ENCODE data around the gene C10orf62. TPM values are rescaled to one million over a fixed set of nuclear protein-coding genes. Genes with fewer than 3 reads are reported as not detected.

Gene C10orf62
- polyA plus RNA-seq, 1 donor (not counting 4 experiments of a cell fraction or from before 2014, with no cell fraction given), result not detected

DNA sequence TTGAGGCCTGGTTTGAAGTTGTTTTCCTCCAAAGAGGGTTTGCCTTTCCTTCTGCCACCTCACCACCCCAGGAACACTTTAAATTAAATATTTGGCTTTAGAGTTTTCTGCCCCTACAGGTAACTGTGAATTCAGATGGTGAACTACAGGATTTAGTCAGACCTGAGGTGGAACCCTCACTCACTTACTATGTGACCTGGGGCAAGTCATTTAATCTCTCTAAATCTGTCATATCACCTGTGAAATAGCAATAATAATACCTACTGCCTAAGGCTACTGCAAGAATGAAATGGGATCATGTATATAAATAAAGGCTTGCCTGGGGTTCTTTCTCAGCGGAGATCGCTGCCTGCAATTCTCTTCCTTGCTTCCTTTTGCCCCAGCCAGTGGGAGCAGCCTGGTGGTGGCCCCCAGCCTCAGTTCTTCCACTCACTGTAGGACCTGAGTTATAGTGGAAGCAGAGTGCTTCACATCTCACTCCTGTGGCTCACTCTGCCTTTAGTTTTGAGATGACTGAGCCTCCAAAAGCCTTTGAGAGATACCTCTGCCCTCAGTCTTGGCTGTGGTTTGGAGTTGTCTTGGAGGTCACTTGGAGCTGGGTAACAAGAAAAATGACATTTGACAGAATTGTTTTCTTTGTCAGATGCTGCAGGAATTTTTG lies 23.1 kb upstream of the C10orf62 start:
- Histone ChIP-seq H3K4me3 (ENCODE audit: control insufficient read depth in 2 of 3, extremely low read depth in 1 of 3, insufficient read depth in 2 of 3, low read depth in 1 of 3, low read length in 3 of 3) (no peak overlapping the region), H3K9me3 (ENCODE audit: control insufficient read depth, low read depth, low read length) (no peaks in the 10 kb centered on the region), H3K4me2 (ENCODE audit: control insufficient read depth, extremely low read depth, insufficient read depth, low read depth, low read length) (peak overlapping the region; percentile 22), H2AFZ (ENCODE audit: control insufficient read depth, low read length) (no peak overlapping the region), H3K4me1 (ENCODE audit: control insufficient read depth, extremely low read depth, insufficient read depth, low read length) (peaks cover 33% of the 10 kb centered on the region), H3K27ac (ENCODE audit: control insufficient read depth, insufficient read depth, low read length) (no peak overlapping the region), H3K9me1 (ENCODE audit: control insufficient read depth, extremely low read depth, insufficient read depth, low read length) (no peaks in the 10 kb centered on the region), H3K9ac (ENCODE audit: control insufficient read depth, extremely low read depth, insufficient read depth, low read length) (no peak overlapping the region), H3K36me3 (ENCODE audit: control insufficient read depth in 2 of 2, extremely low read depth in 1 of 2, insufficient read depth in 2 of 2, low read length in 2 of 2) (peaks cover 5 to 13% of the 10 kb centered on the region in 2 experiments), H4K20me1 (ENCODE audit: control insufficient read depth, extremely low read depth, insufficient read depth, low read length) (peaks cover 4% of the 10 kb centered on the region), H3K27me3 (ENCODE audit: control insufficient read depth, extremely low read depth, insufficient read depth, low read length) (no peaks in the 10 kb centered on the region), H3K79me2 (ENCODE audit: control insufficient read depth, insufficient read depth, low read length) (peaks cover 2% of the 10 kb centered on the region)
- TF ChIP-seq EZH2 (IDR thresholded peaks at IDR 0.05; ENCODE audit: low read length), result no peak
- TF ChIP-seq, protein P1, sequence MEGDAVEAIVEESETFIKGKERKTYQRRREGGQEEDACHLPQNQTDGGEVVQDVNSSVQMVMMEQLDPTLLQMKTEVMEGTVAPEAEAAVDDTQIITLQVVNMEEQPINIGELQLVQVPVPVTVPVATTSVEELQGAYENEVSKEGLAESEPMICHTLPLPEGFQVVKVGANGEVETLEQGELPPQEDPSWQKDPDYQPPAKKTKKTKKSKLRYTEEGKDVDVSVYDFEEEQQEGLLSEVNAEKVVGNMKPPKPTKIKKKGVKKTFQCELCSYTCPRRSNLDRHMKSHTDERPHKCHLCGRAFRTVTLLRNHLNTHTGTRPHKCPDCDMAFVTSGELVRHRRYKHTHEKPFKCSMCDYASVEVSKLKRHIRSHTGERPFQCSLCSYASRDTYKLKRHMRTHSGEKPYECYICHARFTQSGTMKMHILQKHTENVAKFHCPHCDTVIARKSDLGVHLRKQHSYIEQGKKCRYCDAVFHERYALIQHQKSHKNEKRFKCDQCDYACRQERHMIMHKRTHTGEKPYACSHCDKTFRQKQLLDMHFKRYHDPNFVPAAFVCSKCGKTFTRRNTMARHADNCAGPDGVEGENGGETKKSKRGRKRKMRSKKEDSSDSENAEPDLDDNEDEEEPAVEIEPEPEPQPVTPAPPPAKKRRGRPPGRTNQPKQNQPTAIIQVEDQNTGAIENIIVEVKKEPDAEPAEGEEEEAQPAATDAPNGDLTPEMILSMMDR (optimal IDR thresholded peaks at IDR 0.05 in 1 of 3, IDR thresholded peaks at IDR 0.05 in 1 of 3, conservative IDR thresholded peaks at IDR 0.05 in 1 of 3; ENCODE audit: extremely low read depth in 1 of 3, insufficient read depth in 2 of 3, low read length in 3 of 3), result no peak
- no peak for DNase-seq (ENCODE audit: low read depth, low spot score)
- no peak for FAIRE-seq
- dilution Hi-C loops (cut with MboI; ENCODE audit: extremely low pct_ligation_motif_present, low sequenced_read_pairs), result no loop called here

DNA sequence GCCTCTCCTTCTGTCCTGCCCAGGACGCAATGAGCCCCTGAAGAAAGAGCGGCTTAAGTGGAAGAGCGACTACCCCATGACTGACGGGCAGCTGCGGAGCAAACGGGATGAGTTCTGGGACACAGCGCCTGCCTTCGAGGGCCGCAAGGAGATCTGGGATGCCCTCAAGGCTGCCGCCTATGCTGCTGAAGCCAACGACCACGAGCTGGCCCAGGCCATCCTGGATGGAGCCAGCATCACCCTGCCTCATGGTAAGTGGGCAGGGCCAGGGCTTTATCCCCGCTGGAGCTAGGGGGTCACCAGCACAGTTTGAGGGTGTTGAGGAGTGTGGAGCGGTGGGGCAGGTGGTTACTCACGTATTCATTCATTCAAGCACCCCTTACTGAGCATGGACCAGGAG lies 21.6 kb upstream of the C10orf62 start:
- Histone ChIP-seq H4K20me1 (ENCODE audit: control insufficient read depth, extremely low read depth, insufficient read depth, low read length) (peaks cover 4% of the 10 kb centered on the region), H3K27me3 (ENCODE audit: control insufficient read depth, extremely low read depth, insufficient read depth, low read length) (no peaks in the 10 kb centered on the region), H3K9me3 (ENCODE audit: control insufficient read depth, low read depth, low read length) (no peaks in the 10 kb centered on the region), H2AFZ (ENCODE audit: control insufficient read depth, low read length) (no peak overlapping the region), H3K4me1 (ENCODE audit: control insufficient read depth, extremely low read depth, insufficient read depth, low read length) (peaks cover 47% of the 10 kb centered on the region), H3K4me2 (ENCODE audit: control insufficient read depth, extremely low read depth, insufficient read depth, low read depth, low read length) (no peak overlapping the region), H3K79me2 (ENCODE audit: control insufficient read depth, insufficient read depth, low read length) (no peaks in the 10 kb centered on the region), H3K4me3 (ENCODE audit: control insufficient read depth in 2 of 3, extremely low read depth in 1 of 3, insufficient read depth in 2 of 3, low read depth in 1 of 3, low read length in 3 of 3) (no peak overlapping the region), H3K9ac (ENCODE audit: control insufficient read depth, extremely low read depth, insufficient read depth, low read length) (no peak overlapping the region), H3K27ac (ENCODE audit: control insufficient read depth, insufficient read depth, low read length) (no peak overlapping the region), H3K9me1 (ENCODE audit: control insufficient read depth, extremely low read depth, insufficient read depth, low read length) (no peaks in the 10 kb centered on the region), H3K36me3 (ENCODE audit: control insufficient read depth in 2 of 2, extremely low read depth in 1 of 2, insufficient read depth in 2 of 2, low read length in 2 of 2) (peaks cover 5 to 13% of the 10 kb centered on the region in 2 experiments)
- dilution Hi-C loops (cut with MboI; ENCODE audit: extremely low pct_ligation_motif_present, low sequenced_read_pairs), result no loop called here
- TF ChIP-seq, protein P1 (optimal IDR thresholded peaks at IDR 0.05 in 1 of 3, IDR thresholded peaks at IDR 0.05 in 1 of 3, conservative IDR thresholded peaks at IDR 0.05 in 1 of 3; ENCODE audit: extremely low read depth in 1 of 3, insufficient read depth in 2 of 3, low read length in 3 of 3), result no peak
- no peak for TF ChIP-seq EZH2 (IDR thresholded peaks at IDR 0.05; ENCODE audit: low read length)
- FAIRE-seq (no peak), DNase-seq (ENCODE audit: low read depth, low spot score) (no peak)

All from keratinocyte (primary cell).